HG03045 (cell line): ENCODE results near the gene TBC1D24.
A peak's percentile ranks its signal among the peaks of the same experiment; 100 is the strongest.

Experiments used
- ATAC-seq: cut with Tn5 transposase; IDR thresholded peaks from one replicate; pipeline ENCODE4 v1.9.1; 2021; ENCODE audit warnings: mild to moderate bottlenecking, moderate library complexity; ENCODE audit not compliant: unreplicated experiment

TBC1D24 gene

DNA sequence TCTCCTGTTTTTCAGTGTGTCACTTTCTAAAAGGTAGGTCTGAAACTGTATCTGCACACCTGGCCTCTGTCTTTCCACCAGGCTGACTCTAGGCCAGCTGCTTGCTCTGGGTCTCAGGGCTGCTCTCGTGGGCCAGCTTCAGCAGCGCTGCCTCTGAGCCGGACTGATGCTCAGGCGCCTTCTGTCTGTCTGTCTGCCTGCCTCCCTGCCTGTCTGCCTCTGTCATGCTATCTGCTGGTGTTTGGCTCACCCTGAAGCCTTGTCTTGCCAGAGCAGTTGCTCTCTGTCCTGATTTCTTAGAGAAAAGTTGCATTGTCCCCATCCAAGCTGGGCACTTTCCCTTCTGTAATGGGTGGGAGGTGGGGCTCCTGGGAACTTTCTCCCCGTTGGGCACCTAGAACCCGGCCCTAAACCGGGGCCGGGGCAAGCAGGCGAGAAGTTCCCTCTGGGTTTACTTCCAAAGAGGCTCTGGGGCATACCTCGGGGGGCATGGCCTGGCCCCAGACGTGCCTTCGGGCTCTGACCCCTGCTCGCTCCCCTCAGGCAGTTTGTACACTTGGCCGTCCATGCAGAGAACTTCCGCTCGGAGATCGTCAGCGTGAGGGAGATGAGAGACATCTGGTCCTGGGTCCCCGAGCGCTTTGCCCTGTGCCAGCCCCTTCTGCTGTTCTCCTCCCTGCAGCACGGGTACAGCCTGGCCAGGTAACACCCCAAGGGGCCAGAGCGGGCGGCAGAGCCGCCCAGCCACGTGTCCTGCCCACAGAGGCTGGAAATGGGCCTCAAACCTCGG lies 23.0 kb downstream of the TBC1D24 start:
- ATAC-seq: no peak

DNA sequence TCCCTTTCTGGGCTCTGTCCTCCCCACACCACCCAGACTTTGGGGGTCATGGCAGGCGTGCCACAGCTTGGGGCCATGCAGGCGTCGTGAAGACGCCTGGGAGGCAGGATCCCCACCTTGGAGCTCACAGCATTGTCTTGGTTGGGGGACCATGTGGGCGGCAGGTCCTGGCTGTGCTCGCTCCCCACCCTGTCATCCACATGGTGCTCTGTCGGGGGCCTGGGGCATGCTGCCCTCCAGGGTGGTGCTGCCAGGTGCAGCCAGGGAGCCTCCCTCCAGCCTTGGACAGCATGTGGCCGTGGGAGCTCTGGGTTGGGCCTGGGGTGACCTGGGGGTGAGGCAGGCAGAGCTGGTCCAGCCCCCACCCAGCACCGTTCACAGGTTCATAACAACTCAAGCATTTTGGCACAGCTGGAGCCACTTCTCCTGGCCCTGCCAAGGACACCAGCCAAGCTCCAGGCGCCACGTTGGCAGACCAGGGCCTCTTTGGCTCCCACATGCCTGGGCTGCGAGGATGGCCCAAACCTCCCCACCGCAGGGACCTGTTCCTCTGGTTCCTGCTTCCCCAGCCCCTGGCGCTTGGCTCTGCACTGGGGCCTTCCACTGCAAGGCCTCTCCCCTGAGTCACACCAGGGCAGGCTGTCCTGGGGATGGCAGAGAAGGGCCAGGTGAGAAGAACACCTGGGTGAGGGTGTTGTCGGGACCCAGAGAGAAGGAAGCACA lies 23.8 kb downstream of the TBC1D24 start:
- ATAC-seq: no peak

DNA sequence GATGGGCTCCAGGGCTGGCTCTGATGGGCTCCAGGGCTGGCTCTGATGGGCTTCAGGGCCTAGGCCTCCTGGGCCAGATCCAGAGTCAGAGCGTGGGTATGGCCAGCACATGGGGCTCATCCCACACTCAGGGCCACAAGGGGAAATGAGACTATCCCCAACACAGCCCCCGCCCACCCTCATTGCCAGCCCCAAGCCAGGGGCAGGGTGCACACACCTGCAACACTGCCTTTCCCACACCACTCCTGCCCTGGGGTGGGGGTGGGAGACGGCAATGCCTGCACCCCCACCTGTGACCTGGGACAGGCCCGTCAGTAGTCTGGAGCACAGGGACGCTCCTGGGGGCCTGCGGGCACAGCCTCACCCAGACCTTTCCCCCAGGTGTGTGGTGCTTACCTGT lies 24.5 kb downstream of the TBC1D24 start:
- ATAC-seq: no peak

DNA sequence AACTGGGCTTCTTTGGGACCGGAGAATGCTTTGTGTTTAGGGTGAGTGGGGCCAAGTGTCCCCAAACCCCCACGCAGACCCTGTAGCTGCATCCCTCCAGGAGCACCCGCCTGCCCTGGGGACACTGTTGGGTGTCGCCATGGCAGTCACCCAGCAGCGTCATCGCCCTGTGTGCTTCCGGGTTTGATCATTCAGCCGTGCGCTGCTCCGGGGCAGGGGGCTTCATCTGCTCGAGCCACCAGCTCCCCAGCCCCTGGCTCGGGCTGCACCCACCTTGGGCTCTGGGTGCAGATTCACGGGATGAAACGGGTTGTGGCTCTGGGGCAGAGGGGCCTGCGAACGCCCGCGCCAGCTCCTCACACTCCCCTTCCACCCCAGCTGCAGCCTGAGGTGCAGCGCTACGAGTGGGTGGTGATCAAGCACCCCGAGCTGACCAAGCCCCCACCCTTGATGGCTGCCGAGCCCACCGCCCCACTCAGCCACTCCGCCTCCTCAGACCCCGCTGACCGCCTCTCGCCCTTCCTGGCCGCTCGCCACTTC lies 25.0 kb downstream of the TBC1D24 start:
- no peak for ATAC-seq

DNA sequence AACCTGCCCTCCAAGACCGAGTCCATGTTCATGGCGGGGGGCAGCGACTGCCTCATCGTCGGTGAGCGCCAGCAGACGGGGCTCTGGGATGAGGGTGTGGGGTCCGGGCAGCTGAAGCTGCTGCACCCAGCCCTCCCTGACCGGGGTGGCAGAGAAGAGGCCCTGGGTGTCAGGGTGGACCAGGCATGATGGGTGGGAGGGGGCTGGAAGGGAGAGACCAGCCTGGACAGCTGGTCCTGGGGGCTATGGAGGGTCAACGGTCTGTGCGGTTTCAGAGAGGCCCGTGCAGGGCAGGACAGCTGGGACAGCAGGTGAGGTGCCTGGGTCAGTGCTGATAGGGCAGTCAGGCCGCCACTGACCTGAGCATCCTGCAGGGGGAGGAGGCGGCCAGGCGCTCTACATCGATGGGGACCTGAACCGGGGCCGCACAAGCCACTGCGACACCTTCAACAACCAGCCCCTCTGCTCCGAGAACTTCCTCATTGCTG lies 25.5 kb downstream of the TBC1D24 start:
- no peak for ATAC-seq

DNA sequence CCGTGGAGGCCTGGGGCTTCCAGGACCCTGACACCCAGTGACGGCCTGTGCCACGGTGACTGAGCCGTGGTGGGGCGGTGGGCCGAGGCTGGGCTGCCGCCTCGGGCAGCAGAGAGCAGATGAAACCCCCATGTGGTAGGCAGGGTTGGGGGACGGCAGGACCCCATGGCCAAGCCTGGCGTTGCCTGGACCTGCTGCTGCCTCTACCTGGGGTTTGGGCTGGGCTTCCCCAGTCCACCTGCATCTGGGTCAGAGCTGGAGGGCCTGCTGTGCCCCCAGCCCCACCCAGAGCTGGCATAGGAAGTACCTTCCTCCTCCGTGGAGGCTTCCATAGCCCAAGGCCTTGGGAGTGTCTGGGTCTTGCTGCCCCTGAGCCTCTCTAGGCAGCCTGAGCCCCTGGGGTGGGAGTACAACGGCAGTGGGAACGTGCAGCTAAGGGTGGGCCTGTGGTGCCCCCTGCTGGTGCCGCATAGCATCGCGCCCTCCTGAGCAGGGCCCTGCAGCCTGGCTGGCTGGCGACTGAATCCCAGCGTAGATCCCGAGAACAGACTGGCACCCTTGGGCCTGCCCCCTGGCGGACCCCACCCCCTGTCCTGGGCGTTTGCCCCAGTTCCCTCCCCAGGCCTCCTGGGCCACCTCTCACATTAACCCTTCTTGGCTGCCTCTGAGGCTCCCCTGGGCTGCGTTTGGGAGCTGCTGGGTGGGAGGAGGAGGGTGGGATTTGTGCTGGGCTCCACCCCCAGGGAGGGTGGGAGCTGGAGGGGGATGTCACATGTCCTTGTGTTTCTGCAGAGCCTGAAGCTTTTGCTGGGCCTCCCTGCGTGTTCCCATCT lies 26.2 kb downstream of the TBC1D24 start:
- no peak for ATAC-seq

DNA sequence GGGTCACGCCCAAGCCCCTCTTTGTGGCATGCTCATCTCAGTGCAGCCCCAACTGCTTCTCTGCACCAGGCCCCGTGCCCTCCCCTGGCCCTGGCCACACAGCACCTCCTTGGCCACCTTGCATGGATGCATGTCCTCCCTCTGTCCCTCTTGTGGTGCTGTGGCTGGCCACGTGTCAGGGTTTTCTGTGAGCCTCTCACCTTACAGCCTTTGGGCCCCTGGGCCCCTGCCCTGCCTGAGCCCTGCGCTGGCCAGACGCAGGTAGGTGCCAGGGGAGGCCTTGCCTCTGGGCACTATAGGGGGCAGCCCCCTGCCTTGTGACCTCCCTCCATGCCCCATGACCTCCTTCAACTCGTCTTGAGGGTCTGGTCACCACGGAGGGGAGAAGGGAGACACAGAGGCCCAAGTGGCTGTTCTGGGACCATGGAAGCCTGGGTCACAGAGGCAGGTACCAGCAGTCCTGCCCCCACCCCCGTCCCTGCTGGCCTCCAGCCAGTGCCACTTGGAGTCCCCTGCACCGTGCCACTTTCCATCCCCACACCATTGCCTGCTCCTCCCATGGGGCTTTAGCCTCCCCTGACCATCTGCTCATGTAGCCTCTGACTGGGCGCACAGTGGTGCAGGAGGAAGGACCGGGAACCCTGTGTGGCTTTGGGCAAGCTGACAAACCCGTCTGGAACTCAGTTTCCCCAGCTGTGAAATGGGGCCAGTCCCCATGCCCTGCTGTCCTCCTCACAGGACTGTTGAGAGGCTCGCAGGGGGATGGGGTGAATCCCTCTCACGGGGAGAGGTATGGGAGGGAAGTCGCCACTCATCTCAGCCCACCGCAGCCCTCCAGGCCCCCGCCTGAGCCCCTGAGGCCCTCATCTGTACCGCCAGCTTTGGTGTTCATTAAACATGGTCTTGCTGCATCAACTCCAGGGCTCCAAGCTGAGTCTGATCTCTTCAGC lies 27.3 kb downstream of the TBC1D24 start:
- no peak for ATAC-seq

DNA sequence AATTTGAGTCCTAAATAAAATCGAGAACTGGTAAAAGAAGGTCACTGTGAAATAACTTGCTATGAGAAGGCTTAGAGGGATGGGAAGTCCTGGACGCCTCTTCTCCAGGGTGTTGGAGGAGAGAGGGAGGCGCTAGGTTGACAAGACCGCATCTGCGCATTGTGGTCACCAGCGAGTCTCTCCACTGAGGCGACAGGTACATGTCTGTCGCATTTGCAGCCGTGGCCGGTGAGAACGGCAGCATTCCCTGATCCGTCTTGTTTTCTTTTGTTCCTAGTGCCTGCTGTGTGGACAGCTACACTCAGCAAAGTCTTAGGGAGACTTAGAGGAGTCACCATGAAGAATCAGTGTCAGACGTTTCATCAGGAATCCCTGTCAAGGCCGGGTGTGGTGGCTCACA lies 30.8 kb downstream of the TBC1D24 start:
- no peak for ATAC-seq

DNA sequence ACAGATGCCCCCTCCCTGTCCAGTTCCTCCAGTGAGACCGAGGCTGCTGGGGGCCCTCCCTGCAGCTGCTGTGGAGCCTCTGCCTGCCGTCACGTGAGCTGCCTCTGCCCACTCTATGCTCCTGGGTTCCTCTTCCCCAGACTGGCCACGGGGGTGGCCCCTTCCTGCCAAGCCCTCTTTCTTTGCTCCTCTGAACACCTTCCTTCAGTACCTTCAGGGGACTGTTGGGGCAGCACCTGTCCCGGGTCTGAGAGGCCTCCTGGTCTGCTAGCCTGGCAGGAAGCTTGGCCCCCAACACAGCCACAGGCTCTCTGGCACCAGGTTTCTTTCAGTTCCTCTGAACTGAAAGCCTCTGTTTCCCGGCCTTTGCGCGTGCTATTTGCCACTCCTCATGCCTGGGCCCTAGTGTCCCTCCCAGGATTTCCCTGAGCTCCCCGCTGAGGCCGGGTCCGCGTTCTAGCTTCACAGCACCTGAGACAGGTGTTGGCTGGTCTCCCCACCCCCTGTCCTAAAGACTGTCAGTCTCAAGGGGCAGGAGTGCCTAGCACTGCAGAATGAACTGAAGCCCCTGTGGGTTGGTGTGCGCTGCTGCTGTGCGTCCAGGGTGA lies 32.2 kb downstream of the TBC1D24 start:
- ATAC-seq: peak; percentile 40

DNA sequence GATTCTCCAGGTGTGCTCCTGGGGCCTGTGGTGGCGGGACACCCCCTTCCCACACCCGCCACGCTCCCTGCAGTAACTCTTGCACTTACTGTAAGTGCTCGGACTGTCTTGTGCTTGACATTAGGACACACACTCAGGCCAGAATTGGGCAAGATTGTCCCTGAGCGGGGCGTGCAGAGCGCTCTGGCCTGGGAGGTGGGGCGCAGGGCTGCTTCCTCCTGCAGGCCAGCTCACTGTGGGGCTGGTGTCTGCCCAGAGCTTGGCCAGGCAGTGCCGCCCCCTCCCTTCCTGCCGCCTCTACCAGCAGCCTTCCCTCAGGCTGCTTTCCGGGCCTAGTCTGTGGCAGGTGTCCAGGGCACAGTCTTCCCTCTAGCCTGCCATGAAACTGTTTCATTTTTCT lies 32.7 kb downstream of the TBC1D24 start:
- no peak for ATAC-seq

DNA sequence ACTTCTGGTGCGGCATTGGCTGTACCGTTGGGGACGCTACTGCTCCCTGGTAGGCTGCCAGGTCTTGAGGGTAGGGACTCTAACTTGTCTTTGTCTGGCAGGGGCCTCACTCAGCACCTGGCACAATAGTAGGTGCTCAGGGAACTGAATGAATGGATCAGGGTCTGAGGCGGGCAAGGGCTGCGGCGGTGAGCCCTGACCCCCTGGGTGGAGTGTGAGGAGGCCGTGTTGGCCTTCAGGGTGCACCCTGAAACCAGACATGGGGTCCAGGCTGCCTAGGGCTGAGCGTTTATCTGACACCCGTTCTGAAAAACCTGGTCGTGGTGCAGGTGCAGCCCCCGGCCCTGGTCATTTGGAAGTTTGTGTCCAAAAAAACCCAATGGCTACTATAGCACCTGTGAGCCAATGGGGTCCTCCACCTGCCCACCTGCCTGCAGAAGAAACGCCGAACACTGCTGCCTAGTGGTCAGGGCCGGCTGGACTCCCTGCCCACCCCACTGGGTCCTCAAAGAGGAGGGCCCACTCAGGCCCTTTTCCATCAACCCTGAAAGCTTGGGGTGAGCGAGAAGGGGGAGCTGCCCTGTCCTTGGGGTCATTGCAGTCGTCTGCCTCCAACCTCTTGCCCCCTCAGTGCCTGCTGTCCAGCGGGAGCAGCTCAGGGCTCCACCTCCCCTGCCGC lies 33.9 kb downstream of the TBC1D24 start:
- ATAC-seq: no peak

DNA sequence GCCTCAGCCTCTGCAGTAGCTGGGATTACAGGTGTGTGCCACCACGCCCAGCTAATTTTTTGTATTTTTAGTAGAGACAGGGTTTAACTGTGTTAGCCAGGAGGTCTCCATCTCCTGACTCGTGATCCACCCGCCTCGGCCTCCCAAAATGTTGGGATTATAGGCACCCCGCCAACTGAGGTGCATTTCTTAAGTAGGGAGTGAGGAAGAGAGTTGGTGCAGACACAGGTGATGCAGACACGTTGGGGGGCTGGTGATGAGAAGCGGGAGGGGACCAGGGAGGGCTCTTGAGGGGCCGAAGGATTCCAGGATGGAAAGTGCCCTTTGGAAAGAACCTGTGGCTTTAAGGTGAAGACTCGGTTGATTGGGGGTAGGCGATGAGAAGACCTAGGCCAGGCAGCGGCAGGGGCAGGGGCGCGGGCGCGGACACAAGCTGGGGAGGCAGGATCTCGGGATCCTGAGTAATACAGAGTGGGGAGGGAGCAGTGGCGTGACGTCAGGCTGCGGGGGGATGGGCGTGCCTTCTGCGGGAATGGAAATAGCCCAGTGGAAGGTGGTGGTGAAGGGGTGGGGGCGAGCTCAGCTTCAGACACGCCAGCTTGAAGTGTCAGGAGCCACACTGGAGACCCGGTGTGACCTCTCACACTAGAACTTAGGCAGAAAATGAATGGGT lies 36.3 kb downstream of the TBC1D24 start:
- no peak for ATAC-seq

DNA sequence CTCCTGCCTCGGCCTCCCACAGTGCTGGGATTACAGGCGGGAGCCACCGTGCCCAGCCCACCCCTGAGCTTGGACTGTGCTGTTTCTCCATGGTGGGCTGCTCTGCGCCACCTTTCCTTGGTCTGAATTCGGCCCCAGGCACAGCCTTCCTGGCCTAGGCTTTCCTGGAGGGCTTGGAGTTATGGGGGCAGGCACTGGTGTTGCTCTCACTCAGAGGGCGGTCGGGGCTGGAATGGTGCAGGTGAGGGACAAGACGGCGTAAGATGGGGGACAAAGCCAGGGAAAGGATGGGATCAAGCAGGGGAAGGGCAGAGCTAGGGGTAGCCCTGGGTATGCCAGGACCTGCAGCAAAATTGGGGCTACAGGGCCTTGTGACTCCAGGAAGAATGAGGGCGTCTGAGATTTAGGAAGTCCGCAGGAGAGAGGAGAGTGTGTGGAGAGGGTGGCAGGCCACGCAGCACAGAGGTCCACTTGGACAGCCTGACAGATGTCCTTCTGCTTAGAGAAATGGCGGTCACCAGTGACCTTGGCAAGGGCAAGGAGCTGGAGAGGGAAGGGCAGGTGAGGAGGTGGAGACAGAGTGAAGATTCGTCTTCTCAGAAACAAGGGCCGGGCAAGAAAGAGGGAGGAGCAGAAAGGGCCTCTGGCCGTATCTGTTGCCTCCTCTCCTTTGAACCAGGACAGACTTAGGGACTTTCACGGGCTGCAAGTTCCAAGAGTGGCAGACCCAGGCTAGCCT lies 37.2 kb downstream of the TBC1D24 start:
- no peak for ATAC-seq

DNA sequence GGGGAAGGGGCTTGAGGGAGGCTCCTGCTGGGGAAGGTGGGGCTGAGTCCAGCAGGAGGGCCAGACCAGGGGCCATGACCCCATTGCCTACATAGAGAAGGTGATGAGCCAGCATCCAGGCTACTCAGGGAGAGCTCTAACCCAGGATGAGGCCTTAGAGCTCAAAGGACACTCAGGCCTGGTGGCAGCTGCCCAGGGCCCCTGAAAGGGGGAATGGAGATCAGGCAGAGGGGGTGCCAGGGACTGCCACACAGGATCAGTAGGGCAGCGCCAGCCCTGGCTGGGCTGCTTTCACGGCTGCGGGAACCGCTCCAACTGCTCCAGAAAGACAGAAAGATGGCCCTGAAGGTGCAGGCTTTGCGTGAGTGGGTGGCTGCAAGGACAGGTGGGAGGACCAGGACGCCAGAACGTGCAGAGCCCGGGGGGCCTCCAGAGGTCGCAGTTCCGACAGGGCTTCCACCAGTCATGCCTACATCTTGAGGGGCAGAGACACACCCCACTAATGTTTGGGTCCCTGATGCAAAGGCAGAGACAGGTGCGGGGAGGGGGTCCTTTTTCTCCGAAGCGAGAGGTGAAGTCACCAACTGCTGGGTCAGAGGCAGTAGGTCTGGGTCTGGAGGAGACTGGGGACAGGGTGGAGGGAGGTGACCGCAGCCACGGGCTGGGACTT lies 37.9 kb downstream of the TBC1D24 start:
- peak; percentile 3 for ATAC-seq

DNA sequence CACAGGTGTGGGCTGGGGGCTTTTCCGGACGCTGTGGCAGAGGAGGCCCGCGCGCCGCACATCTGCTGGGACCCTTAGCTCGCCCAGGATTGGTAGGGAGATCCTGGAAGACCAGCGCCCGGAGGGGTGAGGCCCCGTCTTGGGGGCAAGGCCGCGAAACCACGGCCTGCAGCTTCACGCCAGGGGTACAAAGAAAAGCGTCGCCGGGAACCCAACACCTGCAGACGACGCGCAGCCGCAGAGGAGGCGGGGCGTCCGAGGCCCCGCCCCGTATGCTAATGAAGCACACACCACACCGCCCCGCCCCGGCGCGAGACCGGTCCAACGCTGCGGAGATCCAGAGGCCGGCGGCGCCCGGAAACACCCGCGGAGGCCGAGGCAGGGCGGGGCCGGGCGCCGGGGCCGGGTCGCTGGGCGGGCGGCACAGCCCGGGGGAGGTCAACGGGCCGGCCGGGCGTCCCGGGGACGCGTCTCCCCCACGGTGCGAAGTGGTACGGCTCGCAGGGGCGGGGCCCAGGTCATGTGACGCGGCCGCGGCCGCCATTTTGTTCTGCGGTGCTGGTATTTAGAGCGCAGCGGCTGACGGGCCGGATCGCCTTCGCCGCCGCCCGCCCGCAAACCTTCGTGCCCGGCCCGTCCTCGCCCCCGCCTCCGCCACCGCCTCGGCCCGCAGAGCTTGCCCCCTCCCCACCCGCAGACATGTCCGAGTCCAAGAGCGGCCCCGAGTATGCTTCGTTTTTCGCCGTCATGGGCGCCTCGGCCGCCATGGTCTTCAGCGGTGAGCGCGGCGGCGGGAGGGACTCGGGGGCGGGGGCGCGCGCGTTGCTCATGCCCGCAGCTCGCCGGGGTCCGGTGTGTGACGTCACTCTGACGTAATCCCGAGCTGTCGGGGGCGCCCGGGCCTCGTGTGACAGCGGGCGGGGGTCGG lies 38.7 kb downstream of the TBC1D24 start, which contains the start of gene ATP6V0C:
Gene ATP6V0C (plus strand): TSS at position 548 of the 928 bp plus-strand sequence. CDS start 152 bp downstream, at position 700.
- ATAC-seq: peak; percentile 64
